GM21528 (cell line): Measurements from ENCODE around the gene FRMD6.
"Not testable (repeated sequence)": the region's sequence is repeated elsewhere in the genome, so short reads cannot be mapped to it uniquely, and the experiment has no call there.

Experiments used
- ATAC-seq: cut with Tn5 transposase; IDR thresholded peaks from one replicate; pipeline ENCODE4 v1.9.1; 2021; ENCODE audit warnings: mild to moderate bottlenecking, moderate library complexity; ENCODE audit not compliant: unreplicated experiment, low FRiP score

The FRMD6 gene

GRCh38 chr14:51627313-51627712, 24.4 kb upstream of the FRMD6 start:
- ATAC-seq: no peak

- ATAC-seq: no peak
These were observed 23.5 kb upstream of the FRMD6 start for GRCh38 chr14:51628238-51628637.

- ATAC-seq: no peak
These were observed 20.7 kb upstream of the FRMD6 start for GRCh38 chr14:51630987-51631386.

GRCh38 chr14:51633298-51633697, 18.4 kb upstream of the FRMD6 start:
- ATAC-seq: not testable (repeated sequence)

- ATAC-seq: no peak
These were observed 15.6 kb upstream of the FRMD6 start for GRCh38 chr14:51636109-51636508.

- no peak for ATAC-seq
These were observed 13.4 kb upstream of the FRMD6 start for GRCh38 chr14:51638071-51638944.

GRCh38 chr14:51639668-51640316, 11.9 kb upstream of the FRMD6 start:
- no peak for ATAC-seq

- ATAC-seq: no peak
These were observed 8.6 kb upstream of the FRMD6 start for GRCh38 chr14:51643140-51643539.

- no peak for ATAC-seq
These were observed 7.3 kb upstream of the FRMD6 start for GRCh38 chr14:51644217-51644933.

GRCh38 chr14:51648296-51648695, 3.4 kb upstream of the FRMD6 start:
- no peak for ATAC-seq

GRCh38 chr14:51650716-51651387, 858 bp upstream of the FRMD6 start:
- no peak for ATAC-seq

GRCh38 chr14:51652168-51653078, 713 bp downstream of the FRMD6 start:
- ATAC-seq: peak; percentile 45

GRCh38 chr14:51653079-51653774, 1.5 kb downstream of the FRMD6 start:
- no peak for ATAC-seq

- no peak for ATAC-seq
These were observed 2.2 kb downstream of the FRMD6 start for GRCh38 chr14:51653775-51654532.

- ATAC-seq: no peak
These were observed 2.8 kb downstream of the FRMD6 start for GRCh38 chr14:51654533-51654845.

GRCh38 chr14:51657762-51658161, 6.1 kb downstream of the FRMD6 start:
- ATAC-seq: no peak

- ATAC-seq: no peak
These were observed 6.9 kb downstream of the FRMD6 start for GRCh38 chr14:51658441-51659173.

GRCh38 chr14:51660741-51661140, 9.0 kb downstream of the FRMD6 start:
- ATAC-seq: no peak
